ENCODE data around the gene TYRO3. TPM values are rescaled to one million over a fixed set of nuclear protein-coding genes. Genes with fewer than 3 reads are reported as not detected.

TYRO3 gene
- total RNA-seq (2014; rRNA removed; shearing (Covaris generic)): 8.9 and 17.2 TPM in 2 replicates

GRCh38 chr15:41558400-41559238, at the start of gene TYRO3:
TSS of gene TYRO3 (plus strand) at chr15:41559212. CDS start at chr15:41559258, 46 bp downstream.
- peak within 1 kb of the TSS; percentile 9; the same call in 1 of the 2 replicates for H3K27ac ChIP-seq
- H3K36me3 ChIP-seq: peaks cover 20% of the 10 kb centered on the region
- no peaks in the 10 kb centered on the region for H3K27me3 ChIP-seq (replicated peaks)
- peak within 1 kb of the TSS; percentile 83 for H3K4me3 ChIP-seq
- peaks cover 36% of the 10 kb centered on the region for H3K4me1 ChIP-seq (replicated peaks)
- peak in 1 of 2 experiments; percentile 70 for DNase-seq (ENCODE audit: low read depth in 1 of 2, low spot score in 2 of 2)
- H3K9me3 ChIP-seq (replicated peaks): no peaks in the 10 kb centered on the region

GRCh38 chr15:41510728-41511127, 48.3 kb upstream of the TYRO3 start:
- H3K9me3 ChIP-seq (replicated peaks): no peaks in the 10 kb centered on the region
- no peaks in the 10 kb centered on the region for H3K36me3 ChIP-seq
- H3K27ac ChIP-seq: no peak overlapping the region
- H3K27me3 ChIP-seq (replicated peaks): peaks cover 20% of the 10 kb centered on the region
- H3K4me1 ChIP-seq (replicated peaks): peaks cover 21% of the 10 kb centered on the region
- DNase-seq (ENCODE audit: low read depth in 1 of 2, low spot score in 2 of 2): no peak
- H3K4me3 ChIP-seq: no peak overlapping the region

GRCh38 chr15:41511331-41511898, 47.6 kb upstream of the TYRO3 start:
- Histone ChIP-seq H3K27me3 (replicated peaks) (peaks cover 20% of the 10 kb centered on the region), H3K4me1 (replicated peaks) (peaks cover 21% of the 10 kb centered on the region), H3K36me3 (no peaks in the 10 kb centered on the region; the same call in 1 of the 2 replicates), H3K4me3 (no peak overlapping the region), H3K27ac (no peak overlapping the region), H3K9me3 (replicated peaks) (no peaks in the 10 kb centered on the region)
- no peak for DNase-seq (ENCODE audit: low read depth in 1 of 2, low spot score in 2 of 2)

- no peak overlapping the region for H3K27ac ChIP-seq
- no peak overlapping the region for H3K4me3 ChIP-seq
- no peaks in the 10 kb centered on the region for H3K9me3 ChIP-seq (replicated peaks)
- H3K36me3 ChIP-seq: peaks cover 3% of the 10 kb centered on the region; the same call in 1 of the 2 replicates
- peaks cover 21% of the 10 kb centered on the region for H3K4me1 ChIP-seq (replicated peaks)
- no peak for DNase-seq (ENCODE audit: low read depth in 1 of 2, low spot score in 2 of 2)
- peaks cover 20% of the 10 kb centered on the region for H3K27me3 ChIP-seq (replicated peaks)
These were observed 47.1 kb upstream of the TYRO3 start for GRCh38 chr15:41511899-41512369.

GRCh38 chr15:41512512-41512939, 46.5 kb upstream of the TYRO3 start:
- no peaks in the 10 kb centered on the region for H3K9me3 ChIP-seq (replicated peaks)
- peak overlapping the region; percentile 30 for H3K4me3 ChIP-seq
- H3K36me3 ChIP-seq: peaks cover 5% of the 10 kb centered on the region
- peaks cover 21% of the 10 kb centered on the region for H3K4me1 ChIP-seq (replicated peaks)
- peaks cover 20% of the 10 kb centered on the region for H3K27me3 ChIP-seq (replicated peaks)
- DNase-seq (ENCODE audit: low read depth in 1 of 2, low spot score in 2 of 2): no peak
- H3K27ac ChIP-seq: no peak overlapping the region

GRCh38 chr15:41512940-41513505, 46.0 kb upstream of the TYRO3 start:
- Histone ChIP-seq H3K27me3 (replicated peaks) (peaks cover 20% of the 10 kb centered on the region), H3K9me3 (replicated peaks) (no peaks in the 10 kb centered on the region), H3K36me3 (peaks cover 9% of the 10 kb centered on the region), H3K4me3 (peak overlapping the region; percentile 30), H3K4me1 (replicated peaks) (peaks cover 21% of the 10 kb centered on the region), H3K27ac (no peak overlapping the region)
- peak in 1 of 2 experiments; percentile 9 for DNase-seq (ENCODE audit: low read depth in 1 of 2, low spot score in 2 of 2)

- H3K27me3 ChIP-seq (replicated peaks): peaks cover 20% of the 10 kb centered on the region
- H3K9me3 ChIP-seq (replicated peaks): no peaks in the 10 kb centered on the region
- DNase-seq (ENCODE audit: low read depth in 1 of 2, low spot score in 2 of 2): peak in 1 of 2 experiments; percentile 21
- H3K4me3 ChIP-seq: peak within 1 kb of the TSS; percentile 30
- peaks cover 9% of the 10 kb centered on the region for H3K36me3 ChIP-seq
- H3K27ac ChIP-seq: no peak within 1 kb of the TSS
- H3K4me1 ChIP-seq (replicated peaks): peaks cover 21% of the 10 kb centered on the region
These were observed 45.3 kb upstream of the TYRO3 start, which contains the start of gene LTK for GRCh38 chr15:41513506-41514227. TSS of gene LTK (minus strand) at chr15:41513827. CDS start at chr15:41513709, 118 bp downstream.

- Histone ChIP-seq H3K36me3 (peaks cover 16% of the 10 kb centered on the region), H3K27ac (no peak overlapping the region), H3K9me3 (replicated peaks) (no peaks in the 10 kb centered on the region), H3K4me3 (no peak overlapping the region), H3K27me3 (replicated peaks) (peaks cover 8% of the 10 kb centered on the region), H3K4me1 (replicated peaks) (peaks cover 10% of the 10 kb centered on the region)
- no peak for DNase-seq (ENCODE audit: low read depth in 1 of 2, low spot score in 2 of 2)
These were observed 41.0 kb upstream of the TYRO3 start for GRCh38 chr15:41517895-41518449.

- H3K4me3 ChIP-seq: no peak overlapping the region
- peaks cover 31% of the 10 kb centered on the region for H3K36me3 ChIP-seq
- DNase-seq (ENCODE audit: low read depth in 1 of 2, low spot score in 2 of 2): no peak
- no peak overlapping the region for H3K27ac ChIP-seq
- no peaks in the 10 kb centered on the region for H3K27me3 ChIP-seq (replicated peaks)
- no peaks in the 10 kb centered on the region for H3K4me1 ChIP-seq (replicated peaks)
- no peaks in the 10 kb centered on the region for H3K9me3 ChIP-seq (replicated peaks)
These were observed 38.4 kb upstream of the TYRO3 start for GRCh38 chr15:41520636-41521035.

- no peak for DNase-seq (ENCODE audit: low read depth in 1 of 2, low spot score in 2 of 2)
- peaks cover 40% of the 10 kb centered on the region for H3K36me3 ChIP-seq
- H3K9me3 ChIP-seq (replicated peaks): no peaks in the 10 kb centered on the region
- H3K27ac ChIP-seq: no peak overlapping the region
- H3K27me3 ChIP-seq (replicated peaks): no peaks in the 10 kb centered on the region
- H3K4me3 ChIP-seq: no peak overlapping the region
- no peaks in the 10 kb centered on the region for H3K4me1 ChIP-seq (replicated peaks)
These were observed 37.4 kb upstream of the TYRO3 start for GRCh38 chr15:41521614-41522013.

GRCh38 chr15:41523097-41523496, 35.9 kb upstream of the TYRO3 start:
- DNase-seq (ENCODE audit: low read depth in 1 of 2, low spot score in 2 of 2): no peak
- Histone ChIP-seq H3K4me1 (replicated peaks) (no peaks in the 10 kb centered on the region), H3K9me3 (replicated peaks) (no peaks in the 10 kb centered on the region), H3K4me3 (no peak overlapping the region), H3K27me3 (replicated peaks) (no peaks in the 10 kb centered on the region), H3K27ac (no peak overlapping the region), H3K36me3 (peaks cover 45% of the 10 kb centered on the region)

- Histone ChIP-seq H3K9me3 (replicated peaks) (no peaks in the 10 kb centered on the region), H3K27ac (no peak overlapping the region), H3K27me3 (replicated peaks) (no peaks in the 10 kb centered on the region), H3K4me3 (no peak overlapping the region), H3K36me3 (peaks cover 81% of the 10 kb centered on the region), H3K4me1 (replicated peaks) (no peaks in the 10 kb centered on the region)
- no peak for DNase-seq (ENCODE audit: low read depth in 1 of 2, low spot score in 2 of 2)
These were observed 28.6 kb upstream of the TYRO3 start for GRCh38 chr15:41530363-41530956.

- H3K27me3 ChIP-seq (replicated peaks): no peaks in the 10 kb centered on the region
- H3K4me1 ChIP-seq (replicated peaks): no peaks in the 10 kb centered on the region
- H3K9me3 ChIP-seq (replicated peaks): no peaks in the 10 kb centered on the region
- peaks cover 57% of the 10 kb centered on the region for H3K36me3 ChIP-seq
- H3K27ac ChIP-seq: no peak overlapping the region
- H3K4me3 ChIP-seq: no peak overlapping the region
- no peak for DNase-seq (ENCODE audit: low read depth in 1 of 2, low spot score in 2 of 2)
These were observed 23.5 kb upstream of the TYRO3 start for GRCh38 chr15:41535544-41535943.

Data from SJSA1 (cell line).